MCF 10A (cell line): ENCODE measurements around the gene NANP. TPM values are rescaled to one million over a fixed set of nuclear protein-coding genes. Genes with fewer than 3 reads are reported as not detected.
"Not testable (repeated sequence)": the region's sequence is repeated elsewhere in the genome, so short reads cannot be mapped to it uniquely, and the experiment has no call there.

Experiments used
- BruUV-seq: library from RNA; stranded (reverse); fragments of 400-500 nt; replicated peaks from 2 replicates; lab custom pipeline; 2021; lab: Mats Ljungman, UMichigan
- CTCF ChIA-PET: fragments of 300-600 bp; sonication (Branson Sonifier 250); formaldehyde crosslinking; extraction: SDS; loops from one replicate; lab custom pipeline; 2021; ENCODE audit warnings: antibody characterized with exemption, inconsistent platforms; lab: Yijun Ruan, JAX
- POLR2A ChIA-PET: fragments of 300-600, 350-650 bp; sonication (Branson Sonifier 250); formaldehyde crosslinking; extraction: SDS; loops from one replicate; lab custom pipeline; 2020; ENCODE audit warnings: antibody characterized with exemption, inconsistent platforms; lab: Yijun Ruan, JAX
- DNase-seq: peaks from one replicate; pipeline ENCODE4 v3.0.0-alpha.2; 2018; ENCODE audit not compliant: unreplicated experiment
- H3K27ac Mint-ChIP-seq: one replicate; pipeline ENCODE4 v1.8.0; 2022; ENCODE audit warnings: mild to moderate bottlenecking, low read depth, mixed read lengths; ENCODE audit not compliant: unreplicated experiment
- H3K27me3 Mint-ChIP-seq: one replicate; pipeline ENCODE4 v1.8.0; 2022; ENCODE audit warnings: mixed read lengths; ENCODE audit not compliant: insufficient read depth, unreplicated experiment
- H3K36me3 Mint-ChIP-seq: one replicate; pipeline ENCODE4 v1.8.0; 2022; ENCODE audit warnings: mild to moderate bottlenecking, moderate library complexity, mixed read lengths; ENCODE audit not compliant: insufficient read depth, unreplicated experiment
- H3K4me1 Mint-ChIP-seq: one replicate; pipeline ENCODE4 v1.8.0; 2022; ENCODE audit warnings: mixed read lengths; ENCODE audit not compliant: insufficient read depth, unreplicated experiment
- H3K4me3 Mint-ChIP-seq: one replicate; pipeline ENCODE4 v1.8.0; 2022; ENCODE audit warnings: mild to moderate bottlenecking, moderate library complexity, mixed read lengths; ENCODE audit not compliant: unreplicated experiment
- H3K9me3 Mint-ChIP-seq: one replicate; pipeline ENCODE4 v1.8.0; 2022; ENCODE audit warnings: mixed read lengths; ENCODE audit not compliant: unreplicated experiment
- intact Hi-C: fragments of 100-400 bp; cut with micrococcal nuclease; formaldehyde crosslinking; loops from 2 replicates; pipeline ENCODE4 v1.14.1; 2022
- total RNA-seq: library from RNA; stranded (reverse); gene quantifications from 2 replicates; pipeline ENCODE4 v1.2.3, GENCODE V29; 2022
- TF ChIP-seq, protein P1 (sequence below): fragments of 200-600 bp; IDR thresholded peaks from one replicate; pipeline ENCODE4 v1.8.0; 2022; ENCODE audit warnings: antibody characterized with exemption, mild to moderate bottlenecking; ENCODE audit not compliant: unreplicated experiment

NANP gene
- total RNA-seq, 1 experiment from 2014 or later: 5.7 TPM

DNA sequence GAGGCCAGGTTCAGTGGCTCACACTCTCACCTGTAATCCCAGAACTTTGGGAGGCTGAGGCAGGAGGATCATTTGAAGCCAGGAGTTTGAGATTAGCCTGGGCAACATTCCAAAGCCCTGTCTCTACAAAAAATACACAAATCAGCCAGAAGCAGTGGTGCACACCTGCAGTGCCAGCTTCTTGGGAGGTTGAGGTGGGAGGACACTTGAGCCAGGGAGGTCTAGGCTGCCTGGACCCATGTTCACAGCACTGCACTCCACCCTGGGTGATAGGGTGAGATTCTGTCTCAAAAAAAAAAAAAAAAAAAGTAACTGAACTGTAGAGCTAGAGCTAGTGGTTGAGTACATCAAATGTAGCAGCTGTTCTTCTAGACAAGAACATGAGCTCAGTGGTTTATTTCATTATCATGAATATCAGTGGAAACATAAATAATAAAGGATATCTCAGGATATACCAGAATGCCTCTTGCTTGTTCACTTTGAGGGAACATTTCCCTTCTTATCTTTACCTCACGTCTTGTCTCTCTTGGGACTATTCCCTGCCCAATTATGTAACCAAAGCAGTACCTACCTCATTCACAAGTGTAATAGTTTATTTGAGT lies 17.6 kb downstream of the NANP start:
- Mint-ChIP-seq H3K4me3 (no peak overlapping the region), H3K36me3 (no peaks in the 10 kb centered on the region), H3K27me3 (no peaks in the 10 kb centered on the region), H3K27ac (no peak overlapping the region), H3K9me3 (peaks cover 8% of the 10 kb centered on the region), H3K4me1 (no peaks in the 10 kb centered on the region)
- ChIA-PET POLR2A (interaction anchor here (1.3 kb wide), 1 partner anchor 14 kb away, joined by 3 read pairs; no protein-coding TSS in a partner anchor), CTCF (interaction anchor here (0.5 to 0.9 kb wide), 4 partner anchors 14 to 1538 kb away, joined by 3 to 6 read pairs (median 4); no protein-coding TSS in a partner anchor)
- TF ChIP-seq, protein P1, sequence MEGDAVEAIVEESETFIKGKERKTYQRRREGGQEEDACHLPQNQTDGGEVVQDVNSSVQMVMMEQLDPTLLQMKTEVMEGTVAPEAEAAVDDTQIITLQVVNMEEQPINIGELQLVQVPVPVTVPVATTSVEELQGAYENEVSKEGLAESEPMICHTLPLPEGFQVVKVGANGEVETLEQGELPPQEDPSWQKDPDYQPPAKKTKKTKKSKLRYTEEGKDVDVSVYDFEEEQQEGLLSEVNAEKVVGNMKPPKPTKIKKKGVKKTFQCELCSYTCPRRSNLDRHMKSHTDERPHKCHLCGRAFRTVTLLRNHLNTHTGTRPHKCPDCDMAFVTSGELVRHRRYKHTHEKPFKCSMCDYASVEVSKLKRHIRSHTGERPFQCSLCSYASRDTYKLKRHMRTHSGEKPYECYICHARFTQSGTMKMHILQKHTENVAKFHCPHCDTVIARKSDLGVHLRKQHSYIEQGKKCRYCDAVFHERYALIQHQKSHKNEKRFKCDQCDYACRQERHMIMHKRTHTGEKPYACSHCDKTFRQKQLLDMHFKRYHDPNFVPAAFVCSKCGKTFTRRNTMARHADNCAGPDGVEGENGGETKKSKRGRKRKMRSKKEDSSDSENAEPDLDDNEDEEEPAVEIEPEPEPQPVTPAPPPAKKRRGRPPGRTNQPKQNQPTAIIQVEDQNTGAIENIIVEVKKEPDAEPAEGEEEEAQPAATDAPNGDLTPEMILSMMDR: no peak
- intact Hi-C loops: no loop called here
- DNase-seq: no peak
- BruUV-seq: no TSS peak

DNA sequence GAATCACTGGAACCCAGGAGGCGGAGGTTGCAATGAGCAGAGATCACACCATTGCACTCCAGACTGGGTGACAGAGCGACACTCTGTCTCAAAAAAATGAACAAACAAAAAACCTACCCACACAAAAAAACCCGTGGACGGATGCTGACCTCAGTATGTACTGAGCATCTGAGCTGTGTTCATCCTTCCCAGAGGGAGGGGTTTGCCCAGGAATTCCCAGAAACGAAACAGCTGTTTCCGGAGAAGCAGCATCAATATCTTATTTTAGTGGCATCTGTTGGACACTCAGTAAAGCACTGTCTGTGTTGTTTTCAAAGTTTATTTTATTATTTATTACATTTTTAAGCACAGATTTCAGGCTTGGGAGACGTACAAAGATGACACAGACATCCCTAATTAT lies 18.7 kb downstream of the NANP start:
- H3K27ac Mint-ChIP-seq: no peak overlapping the region
- CTCF ChIA-PET: no interaction called here
- H3K4me3 Mint-ChIP-seq: no peak overlapping the region
- TF ChIP-seq, protein P1: no peak
- no peak for DNase-seq
- intact Hi-C loops: no loop called here
- BruUV-seq: no TSS peak
- H3K27me3 Mint-ChIP-seq: no peaks in the 10 kb centered on the region
- H3K4me1 Mint-ChIP-seq: no peaks in the 10 kb centered on the region
- H3K9me3 Mint-ChIP-seq: peaks cover 8% of the 10 kb centered on the region
- POLR2A ChIA-PET: no interaction called here
- H3K36me3 Mint-ChIP-seq: no peaks in the 10 kb centered on the region

- no peak for DNase-seq
- TF ChIP-seq, protein P1: no peak
- Mint-ChIP-seq H3K9me3 (peaks cover 8% of the 10 kb centered on the region), H3K36me3 (no peaks in the 10 kb centered on the region), H3K4me3 (no peak overlapping the region), H3K27ac (no peak overlapping the region), H3K4me1 (no peaks in the 10 kb centered on the region), H3K27me3 (no peaks in the 10 kb centered on the region)
- BruUV-seq: no TSS peak
- intact Hi-C loops: no loop called here
- CTCF ChIA-PET: interaction anchor here (0.7 kb wide), 1 partner anchor 400 kb away, joined by 3 read pairs; no protein-coding TSS in a partner anchor
- POLR2A ChIA-PET: no interaction called here
Measured at GRCh38 chr20:25604611-25605010, 19.2 kb downstream of the NANP start.

DNA sequence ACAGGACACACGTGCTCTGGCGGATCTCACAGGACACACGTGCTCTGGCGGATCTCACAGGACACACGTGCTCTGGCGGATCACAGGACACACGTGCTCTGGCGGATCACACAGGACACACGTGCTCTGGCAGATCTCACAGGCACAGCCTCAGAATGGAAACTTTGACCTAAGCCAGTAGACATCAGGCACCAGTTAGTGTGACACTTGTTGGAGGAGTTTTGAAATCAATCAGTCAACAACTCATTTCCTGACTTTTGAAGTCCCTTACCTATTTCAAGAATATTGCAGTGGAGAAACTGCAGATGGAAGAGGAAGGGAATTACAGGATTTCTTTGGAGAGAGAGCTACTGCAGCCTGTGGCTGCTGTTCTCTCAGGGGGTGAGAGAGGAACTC lies 20.9 kb downstream of the NANP start:
- BruUV-seq, H3K36me3 Mint-ChIP-seq, DNase-seq, H3K4me1 Mint-ChIP-seq, H3K27me3 Mint-ChIP-seq, intact Hi-C loops, CTCF ChIA-PET, H3K9me3 Mint-ChIP-seq, H3K4me3 Mint-ChIP-seq, POLR2A ChIA-PET, H3K27ac Mint-ChIP-seq: not testable (repeated sequence)

DNA sequence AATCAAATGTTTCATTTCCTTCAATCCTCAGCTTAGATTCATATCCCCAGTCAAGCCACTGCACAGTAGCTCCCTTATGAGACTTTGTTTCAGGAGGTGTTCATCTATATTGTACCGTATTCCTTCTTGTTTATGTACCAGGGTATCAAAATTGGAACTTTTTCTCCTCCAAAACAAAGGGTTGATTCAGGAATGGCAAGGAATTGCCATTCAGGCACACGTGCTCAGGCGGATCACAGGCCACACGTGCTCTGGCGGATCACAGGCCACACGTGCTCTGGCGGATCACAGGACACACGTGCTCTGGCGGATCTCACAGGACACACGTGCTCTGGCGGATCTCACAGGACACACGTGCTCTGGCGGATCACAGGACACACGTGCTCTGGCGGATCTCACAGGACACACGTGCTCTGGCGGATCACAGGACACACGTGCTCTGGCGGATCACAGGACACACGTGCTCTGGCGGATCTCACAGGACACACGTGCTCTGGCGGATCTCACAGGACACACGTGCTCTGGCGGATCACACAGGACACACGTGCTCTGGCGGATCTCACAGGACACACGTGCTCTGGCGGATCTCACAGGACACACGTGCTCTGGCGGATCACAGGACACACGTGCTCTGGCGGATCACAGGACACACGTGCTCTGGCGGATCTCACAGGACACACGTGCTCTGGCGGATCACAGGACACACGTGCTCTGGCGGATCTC lies 21.5 kb downstream of the NANP start:
- H3K27me3 Mint-ChIP-seq, DNase-seq, H3K27ac Mint-ChIP-seq, H3K4me1 Mint-ChIP-seq, POLR2A ChIA-PET, BruUV-seq, H3K36me3 Mint-ChIP-seq, H3K9me3 Mint-ChIP-seq, H3K4me3 Mint-ChIP-seq, intact Hi-C loops: not testable (repeated sequence)
- CTCF ChIA-PET: interaction anchor here (0.6 kb wide), 1 partner anchor 132 kb away, joined by 3 read pairs; no protein-coding TSS in a partner anchor
